Epidermal melanocyte (primary cell): ENCODE data around the gene TEX101.

ENCODE experiments used
- DNase-seq: peaks from one replicate; pipeline ENCODE4 v3.0.0; 2011; ENCODE audit warnings: low spot score; ENCODE audit not compliant: insufficient read length

TEX101 gene

DNA sequence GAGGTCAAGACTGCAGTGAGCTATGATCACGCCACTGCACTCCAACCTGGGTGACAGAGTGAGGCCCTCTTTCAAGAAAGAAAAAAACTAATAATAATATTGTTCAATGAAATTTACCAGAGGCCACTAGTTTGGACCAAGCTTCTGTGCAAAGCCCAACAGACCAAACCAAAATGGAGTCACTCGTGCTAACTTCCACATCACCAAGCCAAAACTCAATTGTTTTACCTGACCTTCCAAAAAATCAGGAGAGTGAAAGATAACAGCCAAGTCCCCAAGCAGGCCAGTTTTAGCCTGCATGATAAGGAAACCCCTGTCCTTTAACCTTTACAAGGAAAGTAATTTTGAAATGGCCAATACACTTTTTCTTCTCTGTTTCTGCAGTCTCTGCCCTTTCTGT, 30.7 kb downstream of the TEX101 start:
- DNase-seq, result no peak

DNA sequence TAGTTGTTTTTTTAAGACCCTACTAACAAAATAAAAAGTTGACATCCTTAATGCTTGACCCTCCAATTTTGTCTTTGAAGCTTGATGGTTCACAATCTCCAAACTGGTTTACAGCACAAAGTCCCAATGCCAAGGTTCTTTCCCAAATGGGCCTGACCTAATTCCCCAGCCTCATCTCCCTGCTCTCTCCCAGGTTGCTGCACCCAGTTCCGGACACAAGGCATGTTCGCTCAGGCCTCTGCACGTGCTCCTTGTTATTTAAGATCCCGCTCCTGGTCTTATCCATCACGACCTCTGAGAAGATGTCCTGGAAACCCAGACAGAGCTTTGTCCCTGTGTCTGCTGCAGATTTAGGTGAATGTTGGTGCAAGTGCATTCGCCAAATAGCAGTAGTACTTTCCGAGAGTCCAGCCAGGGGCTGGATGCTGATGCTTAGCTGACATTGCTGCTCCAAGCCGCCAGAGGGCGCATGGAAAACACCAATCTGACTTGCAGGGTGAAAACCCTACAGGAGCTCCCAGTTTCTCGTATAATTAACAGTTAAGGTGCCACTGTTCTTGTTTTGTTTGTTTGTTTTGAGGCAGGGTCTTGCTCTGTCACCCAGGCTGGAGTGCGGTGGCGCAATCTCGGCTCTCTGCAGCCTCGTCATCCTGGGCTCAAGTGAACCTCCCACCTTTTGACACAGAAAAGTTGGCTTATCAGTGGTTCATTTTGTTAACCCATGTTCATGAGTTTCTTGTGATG, 32.2 kb downstream of the TEX101 start:
- peak; percentile 80 for DNase-seq

DNA sequence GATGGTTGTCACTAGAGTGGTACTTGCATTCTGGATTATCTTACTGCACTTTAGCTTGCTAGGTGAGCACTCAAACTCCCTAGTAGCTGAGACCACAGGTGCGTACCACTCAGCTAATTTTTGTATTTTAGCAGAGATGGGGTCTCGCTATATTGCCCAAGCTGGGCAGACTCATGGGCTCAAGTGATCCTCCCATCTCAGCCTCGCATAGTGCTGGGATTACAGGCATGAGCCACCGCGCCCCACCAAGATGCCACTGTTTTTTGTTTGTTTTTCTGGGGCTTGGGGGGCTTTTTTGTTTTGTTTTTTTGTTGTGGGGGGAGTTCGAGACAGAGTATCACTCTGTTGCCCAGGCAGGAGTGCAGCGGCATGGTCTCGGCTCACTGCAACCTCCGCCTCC, 33.0 kb downstream of the TEX101 start:
- DNase-seq, result no peak

DNA sequence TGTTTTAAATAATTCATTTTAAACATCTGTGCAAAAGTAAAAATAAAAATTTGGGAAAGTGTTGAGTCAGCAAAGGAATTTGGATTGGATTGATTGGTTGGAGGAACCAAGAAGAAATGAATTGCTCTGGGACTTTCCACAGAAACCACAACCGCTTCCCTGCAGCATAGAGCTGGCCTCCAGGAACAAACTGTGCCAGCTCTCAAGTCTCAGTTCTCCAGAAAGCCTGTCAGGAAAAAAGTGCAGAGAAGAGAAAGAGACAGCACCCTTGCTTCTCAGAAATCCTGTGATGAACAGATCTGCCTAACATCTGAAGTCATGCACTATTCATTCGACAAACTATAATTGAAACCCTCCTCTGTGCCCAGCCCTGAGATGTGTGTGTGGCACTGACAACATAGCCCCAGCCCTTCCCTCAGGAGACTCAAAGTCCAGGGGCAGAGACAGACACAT, 35.9 kb downstream of the TEX101 start:
- DNase-seq, result no peak

DNA sequence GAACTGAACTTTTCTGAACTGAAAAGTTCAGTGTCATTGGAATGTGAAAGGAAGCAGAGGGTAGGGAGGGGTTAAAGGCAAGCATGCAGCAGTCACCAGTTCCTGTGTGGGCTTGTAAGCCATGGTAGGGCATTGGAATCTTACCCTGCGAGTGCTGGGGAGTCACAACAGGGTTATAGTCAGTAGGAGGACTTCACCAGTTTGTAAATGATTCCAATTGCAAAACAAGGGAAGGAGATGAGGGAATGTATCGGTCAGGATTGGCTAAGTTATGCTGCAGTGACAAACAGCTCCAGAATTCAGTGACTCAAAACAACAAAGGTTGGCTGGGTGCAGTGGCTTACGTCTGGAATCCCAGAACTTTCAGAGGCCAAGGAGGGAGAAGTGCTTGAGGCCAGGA, 37.9 kb downstream of the TEX101 start:
- no peak for DNase-seq

DNA sequence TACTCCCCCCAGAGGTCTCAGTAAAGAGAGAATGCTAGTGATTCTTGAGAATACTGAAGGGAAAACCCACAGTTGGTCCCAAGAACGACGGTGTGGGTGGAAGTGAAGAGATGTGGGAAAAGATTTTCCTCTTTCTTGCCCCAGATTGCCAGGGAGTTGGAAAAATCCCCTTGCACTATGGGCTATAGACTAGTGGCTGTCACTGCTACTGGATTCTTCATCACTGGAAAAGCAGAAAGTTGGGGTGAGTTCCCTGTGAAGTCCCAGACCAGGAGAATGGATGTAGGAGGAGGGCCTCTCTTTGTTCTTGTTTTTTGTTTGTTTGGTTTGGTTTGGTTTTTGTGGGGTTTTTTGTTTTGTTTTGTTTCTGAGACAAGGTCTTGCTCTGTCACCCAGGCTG, 39.3 kb downstream of the TEX101 start:
- DNase-seq, result no peak

DNA sequence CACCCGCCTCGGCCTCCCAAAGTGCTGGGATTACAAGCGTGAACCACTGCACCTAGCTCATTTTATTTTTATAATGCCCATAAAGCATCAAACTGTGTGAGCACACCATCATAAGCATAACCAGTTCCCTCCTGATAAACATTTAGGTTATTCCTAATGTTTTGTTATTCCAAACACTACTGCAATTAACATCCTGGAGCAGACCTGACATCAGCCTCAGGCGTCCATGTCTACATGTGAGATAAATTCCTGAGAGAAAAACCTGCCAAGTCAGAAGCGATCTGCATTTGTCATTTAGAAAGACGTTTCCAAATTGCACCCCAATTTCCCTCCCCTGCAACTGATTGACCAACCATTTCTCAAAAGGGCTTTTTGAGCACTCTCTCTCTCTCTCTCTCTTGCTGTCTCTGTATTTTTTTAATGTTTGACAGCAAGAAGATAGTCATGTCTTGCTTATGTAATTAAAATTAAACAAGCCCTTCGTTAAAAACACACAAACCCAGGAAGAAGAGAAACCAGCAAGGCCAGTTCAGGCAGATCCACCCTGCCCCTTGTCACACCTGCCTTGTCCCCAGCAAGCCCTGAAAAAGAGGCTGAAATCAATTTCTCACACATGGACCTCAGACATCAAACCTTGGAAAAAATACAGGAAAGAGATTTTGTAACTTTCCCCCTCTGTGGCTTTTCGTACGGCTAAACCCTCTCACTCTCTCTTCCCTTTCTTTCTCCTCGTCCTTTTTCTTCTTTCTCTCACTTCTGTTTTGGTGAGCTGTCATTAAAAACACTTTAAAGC, 40.8 kb downstream of the TEX101 start:
- no peak for DNase-seq

DNA sequence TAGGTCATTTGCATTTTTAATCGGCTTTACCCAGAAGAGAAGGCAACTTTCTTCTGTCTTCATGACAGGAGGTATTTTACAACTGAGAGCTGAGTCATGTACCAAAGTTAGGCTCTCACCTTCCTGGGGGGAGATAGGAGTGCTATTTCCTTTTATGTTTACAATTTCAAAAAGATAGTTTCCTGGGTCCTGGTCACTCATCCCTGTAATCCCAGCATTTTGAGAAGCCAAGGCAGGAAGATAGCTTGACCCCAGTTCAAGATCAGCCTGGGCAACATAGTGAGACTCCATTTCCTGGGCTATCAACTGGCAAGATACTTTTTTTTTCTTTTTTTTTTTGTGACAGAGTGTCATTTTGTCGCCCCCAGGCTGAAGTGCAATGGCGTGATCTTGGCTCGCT, 43.1 kb downstream of the TEX101 start:
- no peak for DNase-seq

DNA sequence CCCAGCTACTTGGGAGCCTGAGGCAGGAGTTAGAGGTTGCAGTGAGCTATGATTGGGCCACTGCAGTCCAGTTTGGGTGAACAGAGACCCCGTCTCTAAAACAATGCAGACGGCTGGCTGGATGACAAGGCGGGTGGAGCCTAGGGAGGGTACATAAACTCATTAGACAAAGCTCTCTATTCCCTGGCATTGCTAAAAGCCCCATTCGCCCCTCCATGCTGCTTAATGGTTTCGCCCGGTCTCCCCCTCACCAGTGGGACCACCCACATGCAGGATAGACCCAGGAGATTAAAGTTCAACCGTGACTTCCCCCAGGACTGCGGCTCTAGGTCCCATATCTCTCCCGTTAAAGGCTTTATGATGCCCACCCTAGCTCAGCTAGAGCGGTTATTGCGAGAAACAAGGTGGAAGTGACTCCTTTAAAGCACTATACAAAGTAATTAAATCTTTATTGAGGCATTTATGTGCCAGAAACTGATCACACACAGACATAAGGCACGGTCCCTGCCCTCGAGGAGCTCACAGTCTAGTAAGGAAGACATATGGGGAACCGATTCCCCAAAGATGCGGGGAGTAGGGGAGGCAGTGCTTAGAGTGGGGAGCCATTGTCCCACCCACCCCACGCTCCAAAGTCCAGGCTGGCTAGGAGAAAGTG, 45.8 kb downstream of the TEX101 start:
- no peak for DNase-seq

DNA sequence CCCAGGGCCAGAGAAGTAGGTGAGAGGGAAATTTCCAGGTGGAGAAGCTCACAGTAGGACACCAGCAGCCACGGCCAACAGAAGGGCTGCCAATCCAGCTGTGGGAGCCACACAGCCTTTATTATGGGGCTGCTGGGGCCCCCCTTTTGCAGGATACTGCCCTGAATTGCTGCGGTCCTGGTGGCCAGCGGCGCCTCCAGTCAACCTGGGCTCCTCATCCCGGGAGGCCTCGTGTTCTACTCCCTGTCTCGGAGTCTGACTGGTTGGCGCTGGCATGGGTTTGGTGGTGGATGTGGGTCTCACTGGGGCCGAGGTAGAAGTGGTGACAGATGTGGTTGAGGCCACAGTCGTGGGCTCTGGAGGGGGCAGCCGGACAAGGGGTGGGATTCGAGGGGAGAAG, 46.6 kb downstream of the TEX101 start:
- no peak for DNase-seq

DNA sequence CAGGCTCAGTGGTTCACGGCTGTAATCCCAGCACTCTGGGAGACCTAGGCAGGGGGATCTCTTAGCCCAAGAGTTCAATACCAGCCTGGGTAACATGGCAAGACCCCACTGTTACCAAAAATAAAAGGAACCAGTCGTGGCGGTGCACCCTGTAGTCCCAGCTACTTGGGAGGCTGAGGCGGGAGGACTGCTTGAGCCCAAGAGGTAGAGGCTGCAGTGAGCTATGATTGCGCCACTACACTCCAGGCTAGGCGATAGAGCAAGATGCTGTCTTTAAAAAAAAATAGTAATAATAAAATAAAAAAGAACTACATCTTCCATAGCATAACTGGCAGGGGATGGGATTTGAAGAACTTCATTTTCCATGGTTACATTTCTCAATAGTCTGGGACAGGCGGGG, 47.7 kb downstream of the TEX101 start:
- no peak for DNase-seq

DNA sequence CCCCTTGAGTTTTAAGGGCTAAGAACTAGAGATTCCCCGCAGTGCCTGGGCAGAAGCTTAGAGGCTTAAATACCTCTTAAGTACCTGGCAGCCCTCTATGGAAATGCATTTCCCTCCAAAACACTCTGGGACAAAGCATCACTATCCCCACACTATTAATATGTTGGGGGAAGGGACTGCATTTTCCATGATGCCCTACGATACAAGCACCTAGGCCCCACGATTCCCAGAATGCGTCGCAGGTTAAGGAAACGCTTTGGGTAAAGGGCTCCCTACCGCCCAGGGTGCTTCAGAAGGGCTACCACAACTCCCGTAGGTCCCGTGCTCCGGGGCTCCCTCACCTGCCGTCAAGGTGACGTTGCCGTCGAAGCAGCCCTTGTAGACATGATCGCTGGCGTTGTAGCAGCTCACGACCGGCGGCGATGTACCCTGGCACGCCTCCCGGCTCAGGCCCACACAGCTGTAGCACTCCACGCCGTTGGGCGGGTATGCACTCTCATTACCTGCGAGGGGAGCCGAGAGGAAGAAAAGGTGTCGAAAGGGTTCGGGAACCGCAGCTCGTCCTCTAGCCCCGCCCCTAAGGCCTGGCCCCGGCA, 48.2 kb downstream of the TEX101 start:
- no peak for DNase-seq

DNA sequence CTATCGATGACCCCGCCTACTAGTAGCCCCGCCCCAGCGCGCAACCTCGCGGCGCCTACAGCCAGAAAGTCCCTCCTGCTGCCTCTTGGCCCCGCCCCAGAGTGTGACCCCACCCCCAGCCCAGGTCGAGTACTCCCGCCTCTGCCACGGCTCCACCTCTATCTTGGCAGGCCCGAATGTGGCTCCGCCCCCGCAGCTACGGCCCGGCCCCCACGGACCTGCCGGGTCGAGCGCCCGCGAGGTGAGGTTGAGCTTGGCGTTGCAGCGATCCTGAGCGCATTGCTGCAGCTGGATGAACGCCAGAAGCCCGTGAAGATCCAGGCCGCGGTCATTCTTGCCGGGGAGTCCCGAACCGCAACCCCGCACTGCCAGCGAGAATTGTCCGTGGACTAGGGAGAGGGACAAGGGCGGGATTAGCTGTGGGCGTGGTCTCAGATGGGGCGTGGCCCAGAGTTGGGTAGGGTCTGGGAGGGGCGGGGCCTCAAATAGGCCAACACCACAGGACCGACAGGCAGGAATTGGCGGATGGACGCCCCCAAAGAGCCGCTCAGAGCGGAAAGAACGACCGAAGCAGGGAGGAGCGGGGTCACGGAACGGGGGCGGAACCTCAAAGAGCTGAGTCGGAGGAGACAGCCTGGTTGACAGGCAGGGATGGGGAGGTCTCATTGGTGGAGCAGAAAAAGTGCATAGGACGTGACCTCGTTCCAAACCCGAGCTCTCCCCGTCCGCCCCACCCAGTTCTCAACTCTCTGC, 48.9 kb downstream of the TEX101 start:
- DNase-seq, result peak; percentile 88

DNA sequence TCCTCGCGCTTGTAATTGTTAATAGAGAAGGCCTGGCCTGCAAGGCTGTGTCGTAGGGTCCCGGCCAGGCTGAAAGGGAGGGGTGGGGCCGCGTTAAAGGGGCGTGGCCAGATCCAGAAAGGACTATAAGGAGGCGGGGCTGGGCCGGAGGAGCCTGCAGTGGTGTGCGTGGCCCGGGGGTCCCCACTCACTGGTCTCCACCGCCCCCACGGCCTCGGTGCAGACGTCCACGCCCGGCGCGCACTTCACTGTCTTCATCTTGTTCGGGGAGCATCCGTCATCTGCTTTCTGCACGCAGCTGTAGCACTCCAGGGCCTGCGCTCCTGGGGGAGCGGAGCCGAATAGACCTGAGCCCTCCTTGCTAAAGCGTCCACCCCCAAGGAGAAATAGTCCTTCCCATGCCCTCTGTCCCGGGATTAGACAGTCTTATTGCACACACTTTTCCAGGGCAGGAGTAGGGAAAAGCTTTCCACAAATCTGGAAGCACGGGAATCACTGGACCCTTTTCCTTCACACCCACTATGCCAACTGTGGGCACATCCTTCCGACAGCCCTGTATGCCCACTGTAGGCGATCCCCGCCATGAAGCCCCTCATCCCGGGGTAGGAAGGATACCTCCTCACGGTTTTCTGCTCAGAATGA, 49.6 kb downstream of the TEX101 start:
- DNase-seq, result no peak

DNA sequence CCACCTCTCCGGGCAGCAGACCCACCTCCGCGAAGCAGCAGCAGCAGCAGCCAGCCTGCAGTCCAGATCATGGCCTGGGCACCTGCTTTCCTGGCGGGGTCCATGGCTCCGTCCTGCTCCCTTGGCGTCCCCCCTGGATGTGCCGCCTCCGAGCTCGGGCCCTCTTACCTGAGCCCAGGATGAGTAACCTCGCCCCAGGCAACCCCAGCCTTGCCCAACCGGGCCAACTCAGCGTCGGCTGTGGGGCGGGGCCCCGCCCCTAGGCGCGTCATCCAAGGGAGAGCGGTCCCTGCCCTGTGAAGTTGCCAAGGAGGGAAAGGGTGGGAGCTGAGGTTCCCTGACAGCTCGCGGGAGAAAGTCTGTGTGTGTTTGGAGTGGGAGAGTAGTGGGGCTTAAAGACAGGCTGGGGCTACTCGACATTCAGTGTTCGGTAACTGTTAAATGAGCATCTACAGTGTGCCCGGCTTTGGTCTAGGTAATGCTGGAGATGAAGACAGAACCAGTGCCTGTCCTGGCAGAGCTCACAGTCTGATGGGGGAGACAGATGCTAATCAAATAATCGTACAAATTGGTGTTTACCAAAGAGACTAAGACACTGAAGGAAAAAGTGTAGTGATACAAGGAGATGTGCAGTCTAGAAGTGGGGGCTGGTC, 50.9 kb downstream of the TEX101 start, which contains the start of gene LYPD3:
LYPD3 (minus strand) TSS at position 141 of the 653 bp plus-strand sequence; CDS start at position 104, 37 bp downstream.
- DNase-seq, result no peak

DNA sequence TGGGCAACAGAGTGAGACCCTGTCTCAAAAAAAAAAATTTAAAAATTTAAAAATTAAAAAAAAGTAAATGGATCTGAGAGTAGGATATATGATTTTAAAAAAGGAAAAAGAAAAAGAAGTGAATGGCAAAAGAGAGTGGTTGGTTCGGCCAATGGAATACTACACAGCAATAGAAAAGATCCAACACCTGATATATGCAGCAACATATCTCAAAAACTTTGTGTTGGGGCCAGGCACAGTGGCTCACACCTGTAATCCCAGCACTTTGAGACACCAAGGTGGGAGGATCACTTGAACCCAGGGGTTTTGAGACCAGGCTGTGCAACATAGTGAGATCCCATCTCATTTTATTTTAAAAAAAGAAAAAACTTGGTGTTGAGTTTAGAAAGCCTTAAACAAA, 52.1 kb downstream of the TEX101 start:
- no peak for DNase-seq

DNA sequence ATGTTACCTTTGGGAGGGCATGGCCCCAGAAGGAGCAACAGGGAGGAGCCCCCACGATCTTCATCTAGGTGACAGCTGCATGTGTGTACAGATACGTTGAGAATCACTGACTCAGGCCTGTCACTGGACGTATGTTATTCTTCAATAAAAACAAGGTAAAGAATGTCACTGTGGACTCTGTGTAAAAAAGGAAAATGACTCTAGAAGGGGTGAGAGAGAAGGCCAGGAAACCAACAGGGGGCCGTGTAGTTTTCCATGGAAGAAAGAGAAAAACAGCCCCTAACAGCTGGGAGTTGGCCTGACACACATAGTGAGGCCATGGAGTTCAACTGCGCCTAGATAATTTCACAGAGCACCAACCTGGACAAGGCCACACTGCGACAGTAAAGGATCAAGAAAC, 52.6 kb downstream of the TEX101 start:
- no peak for DNase-seq

DNA sequence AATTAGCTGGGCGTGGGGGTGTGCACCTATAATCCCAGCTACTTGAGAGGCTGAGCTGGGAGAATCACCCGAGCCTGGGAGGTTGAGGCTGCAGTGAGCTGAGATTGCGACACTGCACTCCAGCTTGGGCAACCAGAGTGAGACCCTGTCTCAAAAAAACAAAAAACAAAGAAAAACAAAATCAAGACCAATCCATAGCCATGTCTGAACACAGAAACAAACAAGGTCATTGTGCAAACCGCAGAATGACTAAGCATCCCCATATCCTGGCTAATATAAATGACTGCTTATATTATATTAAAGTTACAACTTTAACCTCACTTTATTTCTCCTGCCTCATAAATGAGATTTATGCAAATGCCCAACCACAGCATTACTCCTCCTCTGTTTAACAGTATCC, 53.0 kb downstream of the TEX101 start:
- DNase-seq, result peak; percentile 28
